HG03457 (cell line): ENCODE results near the gene MRPL4.
A peak's percentile ranks its signal among the peaks of the same experiment; 100 is the strongest.

Experiments
- ATAC-seq: cut with Tn5 transposase; IDR thresholded peaks from one replicate; pipeline ENCODE4 v1.9.1; 2021; ENCODE audit warnings: moderate number of reproducible peaks; ENCODE audit not compliant: unreplicated experiment

The MRPL4 gene

DNA sequence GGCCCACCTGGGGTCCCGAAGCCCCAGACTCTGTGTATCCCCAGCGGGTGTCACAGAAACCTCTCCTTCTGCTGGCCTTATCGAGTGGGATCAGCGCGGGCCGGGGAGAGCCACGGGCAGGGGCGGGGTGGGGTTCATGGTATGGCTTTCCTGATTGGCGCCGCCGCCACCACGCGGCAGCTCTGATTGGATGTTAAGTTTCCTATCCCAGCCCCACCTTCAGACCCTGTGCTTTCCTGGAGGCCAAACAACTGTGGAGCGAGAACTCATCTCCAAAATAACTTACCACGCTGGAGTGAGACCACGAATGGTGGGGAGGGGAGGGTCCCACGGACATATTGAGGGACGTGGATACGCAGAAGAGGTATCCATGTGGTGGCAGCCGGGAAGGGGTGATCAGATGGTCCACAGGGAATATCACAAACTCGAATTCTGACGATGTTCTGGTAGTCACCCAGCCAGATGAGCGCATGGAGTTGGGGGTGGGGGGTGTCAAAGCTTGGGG, 36.7 kb downstream of the MRPL4 start:
- no peak for ATAC-seq

DNA sequence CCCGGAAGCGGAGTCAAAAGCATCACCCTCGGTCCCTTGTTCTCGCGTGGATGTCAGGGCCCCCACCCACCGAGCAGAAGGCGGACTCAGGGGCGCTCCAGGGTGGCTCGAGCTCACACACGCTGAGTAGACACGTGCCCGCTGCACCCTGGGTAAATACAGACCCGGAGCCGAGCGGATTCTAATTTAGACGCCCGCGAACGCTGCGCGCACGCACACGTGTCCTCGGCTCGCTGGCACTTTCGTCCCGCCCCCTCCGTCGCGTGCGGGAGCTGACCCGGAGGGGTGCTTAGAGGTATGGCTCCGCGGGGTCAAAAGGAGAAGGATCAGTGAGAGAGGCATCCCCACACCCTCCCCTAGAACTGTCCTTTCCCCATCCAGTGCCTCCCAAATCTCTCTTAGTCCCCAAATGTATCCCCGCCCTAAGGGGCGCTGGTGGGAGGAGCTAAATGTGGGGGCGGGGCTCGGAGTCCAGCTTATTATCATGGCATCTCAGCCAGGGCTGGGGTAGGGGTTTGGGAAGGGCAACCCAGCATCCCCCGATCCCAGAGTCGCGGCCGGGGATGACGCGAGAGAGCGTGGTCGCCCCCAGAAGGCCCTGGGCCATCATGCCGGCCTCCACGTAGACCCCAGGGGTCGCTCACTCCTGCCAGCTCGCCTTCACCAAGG, 37.3 kb downstream of the MRPL4 start:
- no peak for ATAC-seq

DNA sequence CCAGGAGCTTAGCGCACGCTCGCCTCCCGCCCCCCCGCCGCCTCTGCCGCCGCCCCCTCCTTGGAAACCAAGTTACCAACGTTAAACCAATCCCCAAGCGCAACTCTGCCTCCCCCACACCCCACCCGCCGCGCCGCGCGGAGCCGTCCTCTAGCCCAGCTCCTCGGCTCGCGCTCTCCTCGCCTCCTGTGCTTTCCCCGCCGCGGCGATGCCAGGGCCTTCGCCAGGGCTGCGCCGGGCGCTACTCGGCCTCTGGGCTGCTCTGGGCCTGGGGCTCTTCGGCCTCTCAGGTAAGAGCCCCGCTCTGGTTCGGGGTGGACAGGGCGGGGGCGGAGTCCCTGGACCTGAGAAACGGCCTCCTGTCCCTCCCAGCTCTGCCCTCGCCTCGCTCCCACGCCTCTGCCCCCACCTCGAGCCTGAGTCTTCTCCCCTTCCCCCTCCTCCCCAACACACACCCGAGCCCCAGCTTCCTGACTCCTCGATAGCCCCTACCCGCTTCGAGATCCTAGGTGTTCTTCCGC, 37.9 kb downstream of the MRPL4 start, which contains the start of gene ICAM5:
ICAM5 (plus strand) TSS at position 117 of the 521 bp plus-strand sequence; CDS start at position 209, 92 bp downstream.
- no peak for ATAC-seq

- no peak for ATAC-seq
Measured at GRCh38 chr19:10290357-10290875, 38.4 kb downstream of the MRPL4 start.

GRCh38 chr19:10290876-10291553, 39.0 kb downstream of the MRPL4 start:
- ATAC-seq, result no peak

GRCh38 chr19:10291554-10292205, 39.7 kb downstream of the MRPL4 start:
- no peak for ATAC-seq

- ATAC-seq, result peak; percentile 34
Measured at GRCh38 chr19:10292206-10292788, 40.3 kb downstream of the MRPL4 start.

- ATAC-seq, result no peak
Measured at GRCh38 chr19:10292789-10293636, 41.0 kb downstream of the MRPL4 start.

DNA sequence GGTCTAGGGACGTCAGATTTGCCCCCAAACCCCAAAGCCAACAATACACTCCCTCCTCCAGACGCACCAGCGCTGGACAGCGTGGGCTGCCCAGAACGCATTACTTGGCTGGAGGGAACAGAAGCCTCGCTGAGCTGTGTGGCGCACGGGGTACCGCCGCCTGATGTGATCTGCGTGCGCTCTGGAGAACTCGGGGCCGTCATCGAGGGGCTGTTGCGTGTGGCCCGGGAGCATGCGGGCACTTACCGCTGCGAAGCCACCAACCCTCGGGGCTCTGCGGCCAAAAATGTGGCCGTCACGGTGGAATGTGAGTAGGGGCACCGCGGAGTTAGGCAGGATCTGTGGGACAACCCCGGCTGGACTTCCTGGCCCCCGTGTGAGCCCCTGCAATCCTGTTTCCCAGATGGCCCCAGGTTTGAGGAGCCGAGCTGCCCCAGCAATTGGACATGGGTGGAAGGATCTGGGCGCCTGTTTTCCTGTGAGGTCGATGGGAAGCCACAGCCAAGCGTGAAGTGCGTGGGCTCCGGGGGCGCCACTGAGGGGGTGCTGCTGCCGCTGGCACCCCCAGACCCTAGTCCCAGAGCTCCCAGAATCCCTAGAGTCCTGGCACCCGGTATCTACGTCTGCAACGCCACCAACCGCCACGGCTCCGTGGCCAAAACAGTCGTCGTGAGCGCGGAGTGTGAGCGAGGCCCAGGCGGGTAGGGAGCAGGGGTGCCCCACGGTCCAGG, 41.8 kb downstream of the MRPL4 start:
- ATAC-seq, result no peak

DNA sequence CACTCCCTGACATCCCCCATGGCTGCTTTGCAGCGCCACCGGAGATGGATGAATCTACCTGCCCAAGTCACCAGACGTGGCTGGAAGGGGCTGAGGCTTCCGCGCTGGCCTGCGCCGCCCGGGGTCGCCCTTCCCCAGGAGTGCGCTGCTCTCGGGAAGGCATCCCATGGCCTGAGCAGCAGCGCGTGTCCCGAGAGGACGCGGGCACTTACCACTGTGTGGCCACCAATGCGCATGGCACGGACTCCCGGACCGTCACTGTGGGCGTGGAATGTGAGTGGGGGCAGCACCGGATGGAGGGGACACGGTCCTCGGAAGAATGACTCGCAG, 42.3 kb downstream of the MRPL4 start:
- ATAC-seq, result no peak

DNA sequence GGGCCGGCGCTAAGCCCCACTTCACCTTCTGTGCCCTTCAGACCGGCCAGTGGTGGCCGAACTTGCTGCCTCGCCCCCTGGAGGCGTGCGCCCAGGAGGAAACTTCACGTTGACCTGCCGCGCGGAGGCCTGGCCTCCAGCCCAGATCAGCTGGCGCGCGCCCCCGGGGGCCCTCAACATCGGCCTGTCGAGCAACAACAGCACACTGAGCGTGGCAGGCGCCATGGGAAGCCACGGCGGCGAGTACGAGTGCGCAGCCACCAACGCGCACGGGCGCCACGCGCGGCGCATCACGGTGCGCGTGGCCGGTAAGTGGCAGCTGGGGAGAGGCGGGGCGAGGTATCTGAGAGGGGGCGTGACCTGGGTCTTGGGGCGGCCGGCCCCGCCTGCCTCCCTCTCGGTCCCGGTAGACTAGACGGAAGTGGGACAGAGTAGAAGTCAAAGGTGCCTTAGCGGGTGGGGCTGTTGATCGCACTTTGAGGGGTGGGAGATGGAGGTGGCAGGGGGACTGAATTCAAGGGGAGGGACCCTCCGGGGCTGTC, 43.4 kb downstream of the MRPL4 start:
- ATAC-seq, result no peak

GRCh38 chr19:10295847-10296591, 44.0 kb downstream of the MRPL4 start:
- no peak for ATAC-seq

DNA sequence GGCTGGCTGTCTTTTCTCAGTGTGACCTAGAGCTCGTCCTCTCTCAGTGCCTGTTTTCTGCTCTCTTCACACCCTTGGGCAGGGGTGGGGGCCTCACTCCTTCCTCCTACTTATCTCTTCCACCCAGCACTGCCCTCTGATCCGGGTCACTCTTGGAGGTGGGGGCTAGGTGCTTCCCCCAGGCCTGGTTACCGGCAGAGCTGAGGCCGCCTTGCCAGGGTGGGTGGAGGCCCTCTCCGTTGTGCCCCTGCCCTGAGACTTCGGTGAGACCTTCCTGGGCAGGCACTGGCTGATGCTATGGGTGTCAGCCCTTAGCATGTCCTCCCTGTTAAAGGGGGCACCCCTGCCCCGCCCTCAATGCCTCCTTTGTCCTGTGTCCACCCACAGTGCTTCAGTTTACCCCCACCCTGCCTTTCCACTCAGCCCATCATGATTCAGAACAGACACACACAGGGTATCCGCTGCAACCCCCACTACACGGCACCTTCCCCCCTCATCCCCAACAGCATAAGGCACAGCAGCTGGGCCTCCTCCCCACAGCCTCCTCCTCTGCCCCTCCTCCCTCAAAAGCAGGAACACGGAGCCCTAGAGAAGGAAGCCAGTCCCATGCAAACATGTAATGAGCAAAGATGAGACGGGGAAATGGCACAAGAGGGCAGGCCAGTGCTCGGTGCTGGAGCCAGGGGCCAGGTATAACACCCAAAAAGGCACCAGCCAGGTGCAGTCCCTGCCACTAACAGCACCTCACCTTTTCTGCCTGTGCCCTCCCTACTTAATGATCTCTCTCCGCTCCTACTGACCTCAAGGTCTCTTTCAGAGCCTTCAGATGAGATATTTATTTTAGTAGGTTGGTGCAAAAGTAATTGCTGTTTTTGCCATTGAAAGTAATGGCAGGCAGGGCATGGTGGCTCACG, 47.8 kb downstream of the MRPL4 start:
- no peak for ATAC-seq

DNA sequence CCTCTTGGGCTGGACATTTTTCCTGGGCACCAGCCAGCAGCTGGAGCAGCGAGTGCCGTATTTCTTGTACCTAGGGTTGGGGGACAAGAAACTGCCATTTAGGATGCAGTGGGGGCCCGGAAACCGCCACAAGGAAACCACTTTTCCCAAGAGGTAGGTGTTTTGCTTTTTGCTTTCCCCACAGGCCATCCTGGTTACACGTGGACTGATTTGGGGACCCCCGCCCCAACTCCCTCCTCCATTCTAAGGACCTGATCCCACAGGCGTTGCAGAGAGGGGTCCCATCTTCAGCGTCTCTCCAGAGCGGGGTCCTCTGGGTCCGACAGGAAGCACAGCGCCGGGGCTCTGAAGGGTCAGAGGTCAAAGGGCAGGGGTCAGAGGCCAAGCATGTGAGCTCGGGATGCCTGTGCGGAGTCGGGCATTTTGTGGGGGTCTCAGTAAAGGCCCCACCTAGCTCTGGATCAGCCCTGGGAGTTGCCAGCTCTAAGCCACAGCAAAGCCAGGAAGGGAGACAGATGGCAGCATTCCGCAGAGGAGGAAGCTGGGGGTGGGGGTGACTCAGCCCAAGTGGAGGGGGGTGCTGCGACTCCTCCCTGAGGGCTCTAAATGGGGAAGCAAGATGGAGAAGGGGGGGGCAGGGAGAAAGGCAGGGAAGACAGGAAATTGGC, 53.3 kb downstream of the MRPL4 start:
- no peak for ATAC-seq

GRCh38 chr19:10306327-10306726, 54.3 kb downstream of the MRPL4 start:
- ATAC-seq, result no peak

DNA sequence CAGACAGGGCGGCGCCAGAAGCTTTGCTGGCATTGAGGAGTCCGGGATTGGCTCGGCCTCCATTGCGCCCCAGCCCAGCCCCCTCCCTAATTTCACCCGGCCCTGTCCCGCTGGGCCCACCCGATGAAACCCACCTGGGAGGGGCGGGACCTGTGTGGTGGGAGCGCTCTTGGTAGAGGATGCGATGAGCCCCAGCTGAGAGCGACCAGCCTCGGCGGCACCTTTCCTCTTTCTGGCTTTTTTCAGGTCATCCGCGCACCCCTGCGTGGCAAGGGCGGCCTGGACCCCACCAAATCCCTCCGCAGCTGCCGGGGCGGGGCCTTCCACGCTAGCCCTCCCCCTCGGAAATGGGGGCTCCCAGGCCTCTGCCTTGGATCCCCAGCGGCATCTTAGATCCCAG, 57.4 kb downstream of the MRPL4 start, which contains the start of gene ZGLP1:
ZGLP1 (minus strand) TSS at position 393 of the 400 bp plus-strand sequence.
- no peak for ATAC-seq
